ENCODE data around the gene RIMKLA.

DNA sequence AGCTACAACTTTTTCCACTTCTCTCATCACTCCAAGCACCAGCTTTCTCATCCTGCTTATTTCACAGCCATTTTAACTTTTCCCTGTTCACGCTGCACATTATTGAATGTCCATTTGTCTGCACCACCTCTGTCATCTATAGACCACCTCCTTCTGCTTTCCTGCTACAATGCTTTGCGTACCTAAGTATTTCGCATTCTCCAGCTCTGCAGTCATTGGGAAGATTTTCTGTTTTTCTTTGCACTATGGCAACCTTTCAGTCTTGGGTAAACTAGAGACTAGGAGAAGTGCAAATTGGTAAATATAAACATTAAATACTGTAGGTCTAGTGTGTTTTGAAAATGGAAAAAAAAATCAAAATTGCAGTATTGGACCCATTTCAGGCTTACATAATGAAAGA lies 83.3 kb downstream of the RIMKLA start:
- TF ChIP-seq FOXM1 (IDR thresholded peaks at IDR 0.05; ENCODE audit: borderline replicate concordance, low read depth) (no peak), MAX (IDR thresholded peaks at IDR 0.05) (no peak), EP300 (IDR thresholded peaks at IDR 0.05; ENCODE audit: borderline replicate concordance) (no peak), TAF1 (IDR thresholded peaks at IDR 0.05; ENCODE audit: low read depth) (no peak), USF1 (IDR thresholded peaks at IDR 0.05) (no peak), CREB1 (IDR thresholded peaks at IDR 0.05; ENCODE audit: low read depth) (no peak)

All from Ishikawa (cell line).